Activated naive CD8-positive, alpha-beta T cell (primary cell): ENCODE data around the gene FAH.

Experiments
- H3K27ac Mint-ChIP-seq: one replicate; pipeline ENCODE4 v1.8.0; 2021; ENCODE audit warnings: mixed read lengths
- H3K27me3 Mint-ChIP-seq: one replicate; pipeline ENCODE4 v1.8.0; 2021; ENCODE audit warnings: mixed read lengths
- H3K36me3 Mint-ChIP-seq: one replicate; pipeline ENCODE4 v1.8.0; 2021; ENCODE audit warnings: mixed read lengths
- H3K4me1 Mint-ChIP-seq: one replicate; pipeline ENCODE4 v1.8.0; 2021; ENCODE audit warnings: low read depth, mixed read lengths
- H3K4me3 Mint-ChIP-seq: one replicate; pipeline ENCODE4 v1.8.0; 2021; ENCODE audit warnings: mild to moderate bottlenecking, mixed read lengths
- H3K9me3 Mint-ChIP-seq: one replicate; pipeline ENCODE4 v1.8.0; 2021; ENCODE audit warnings: low read depth, mixed read lengths

The FAH gene

DNA sequence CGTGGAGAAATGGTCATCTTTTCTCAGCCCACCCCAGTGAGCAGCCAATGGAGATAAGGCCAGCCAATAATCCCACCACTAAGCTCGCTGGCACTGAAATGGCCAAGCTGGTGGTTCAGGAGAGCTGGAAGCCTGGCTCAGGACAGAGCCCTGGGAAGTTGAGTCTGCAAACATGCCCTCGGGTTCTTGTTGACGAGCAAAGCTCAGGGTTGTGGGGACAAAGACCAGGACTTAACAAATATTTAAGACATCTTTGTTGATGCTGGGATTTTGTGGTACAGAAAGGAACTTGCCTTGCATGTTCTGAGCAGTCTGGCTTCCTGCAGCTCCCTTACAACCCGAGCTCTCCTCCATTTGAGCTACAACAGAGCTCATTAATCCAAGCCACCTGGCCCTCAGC lies 4.4 kb downstream of the FAH start:
- Mint-ChIP-seq H3K9me3 (no peaks in the 10 kb centered on the region), H3K4me3 (no peak overlapping the region), H3K36me3 (peaks cover 6% of the 10 kb centered on the region), H3K27me3 (no peaks in the 10 kb centered on the region), H3K4me1 (peaks cover 19% of the 10 kb centered on the region), H3K27ac (no peak overlapping the region)

DNA sequence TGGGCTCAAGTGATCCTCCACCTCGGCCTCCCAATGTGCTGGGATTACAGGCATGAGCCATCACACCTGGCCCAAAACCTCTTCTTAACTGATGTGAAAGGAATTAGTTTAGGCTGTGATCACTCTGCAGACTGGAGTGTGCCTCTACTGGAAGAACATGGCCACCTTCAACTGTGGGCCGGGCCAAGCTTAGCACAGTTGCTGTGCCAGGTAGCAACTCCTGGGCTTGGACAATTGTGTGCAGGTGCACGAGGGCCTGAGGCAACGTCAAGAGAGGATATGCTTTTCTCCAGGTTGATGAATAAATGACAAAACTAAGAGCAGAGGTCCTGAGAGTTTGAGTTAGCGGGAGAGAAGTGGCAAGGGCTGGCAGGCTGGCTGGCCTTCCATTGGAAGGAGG lies 6.5 kb downstream of the FAH start:
- no peak overlapping the region for H3K27ac Mint-ChIP-seq
- H3K4me3 Mint-ChIP-seq, result no peak overlapping the region

DNA sequence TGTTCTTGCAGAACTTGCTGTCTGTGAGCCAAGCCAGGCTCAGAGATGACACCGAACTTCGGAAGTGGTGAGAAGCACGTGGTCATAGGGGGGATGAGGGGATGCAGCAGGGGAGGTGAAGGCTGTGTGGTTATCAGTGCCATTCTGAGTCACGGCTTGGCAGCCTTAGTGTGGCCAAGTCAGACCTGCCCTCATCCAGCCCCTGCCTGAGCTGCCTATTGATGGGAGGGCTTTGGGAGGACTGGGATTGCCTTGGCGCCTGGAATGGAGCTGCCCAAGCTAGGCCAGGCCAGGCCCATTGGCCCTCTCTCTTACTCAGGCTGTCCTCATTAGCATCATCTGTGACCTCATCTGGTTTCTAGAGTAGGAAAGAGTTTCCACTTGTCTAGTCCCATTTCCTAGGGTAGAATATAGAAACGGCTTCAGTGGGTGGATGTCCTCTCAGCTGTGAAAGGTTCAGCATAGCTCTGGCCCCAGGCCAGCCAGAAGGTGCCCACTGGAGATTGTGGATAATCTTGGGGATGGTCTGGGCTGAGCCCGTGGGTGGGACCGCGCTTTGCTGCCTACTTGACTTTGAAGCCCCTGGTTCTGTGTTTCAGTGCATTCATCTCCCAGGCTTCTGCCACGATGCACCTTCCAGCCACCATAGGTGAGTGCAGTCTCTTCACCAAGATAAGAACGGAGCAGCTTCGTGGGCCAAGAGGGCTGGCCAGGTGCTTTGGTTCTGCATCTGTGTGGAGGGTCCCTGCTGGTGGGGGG lies 7.2 kb downstream of the FAH start:
- H3K4me1 Mint-ChIP-seq, result peaks cover 11% of the 10 kb centered on the region
- no peaks in the 10 kb centered on the region for H3K27me3 Mint-ChIP-seq
- H3K27ac Mint-ChIP-seq, result no peak overlapping the region
- no peaks in the 10 kb centered on the region for H3K9me3 Mint-ChIP-seq
- peaks cover 15% of the 10 kb centered on the region for H3K36me3 Mint-ChIP-seq
- no peak overlapping the region for H3K4me3 Mint-ChIP-seq

More for the DNA sequence above, 6.5 kb downstream of the FAH start:
- Mint-ChIP-seq H3K9me3 (no peaks in the 10 kb centered on the region), H3K27me3 (no peaks in the 10 kb centered on the region), H3K4me1 (peaks cover 14% of the 10 kb centered on the region), H3K36me3 (peaks cover 14% of the 10 kb centered on the region)

DNA sequence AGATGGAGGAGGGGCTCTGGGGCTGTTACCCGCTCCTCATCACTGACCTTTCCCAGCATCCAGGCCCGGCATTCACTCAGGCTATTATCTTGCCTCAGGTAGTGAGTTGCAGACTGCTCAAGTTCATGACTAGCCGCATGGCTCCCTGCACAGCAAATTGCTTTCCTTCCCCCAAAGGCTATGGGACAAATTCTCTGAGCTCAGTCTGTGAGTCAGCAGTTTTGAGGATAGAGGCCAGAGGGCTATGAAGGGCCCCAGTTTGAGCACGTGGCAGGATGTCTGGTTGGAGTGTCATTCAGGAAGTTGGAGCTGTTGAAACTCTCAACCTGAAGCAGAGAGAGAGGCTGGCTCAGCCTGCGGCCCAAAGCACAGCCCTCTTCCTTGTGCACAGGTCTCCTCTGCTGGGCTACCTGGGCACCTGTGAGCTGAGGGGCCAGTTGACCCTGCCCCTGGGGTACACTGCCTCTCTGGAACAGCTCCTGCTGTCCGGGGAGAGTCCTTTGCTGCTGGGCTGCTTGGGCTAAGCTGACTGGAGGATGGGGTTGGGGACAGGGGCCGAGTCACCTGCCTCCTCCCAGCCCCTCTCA lies 7.9 kb downstream of the FAH start:
- H3K4me3 Mint-ChIP-seq, result no peak overlapping the region
- H3K4me1 Mint-ChIP-seq, result peaks cover 10% of the 10 kb centered on the region
- H3K36me3 Mint-ChIP-seq, result peaks cover 15% of the 10 kb centered on the region
- H3K27ac Mint-ChIP-seq, result no peak overlapping the region
- no peaks in the 10 kb centered on the region for H3K27me3 Mint-ChIP-seq
- no peaks in the 10 kb centered on the region for H3K9me3 Mint-ChIP-seq

DNA sequence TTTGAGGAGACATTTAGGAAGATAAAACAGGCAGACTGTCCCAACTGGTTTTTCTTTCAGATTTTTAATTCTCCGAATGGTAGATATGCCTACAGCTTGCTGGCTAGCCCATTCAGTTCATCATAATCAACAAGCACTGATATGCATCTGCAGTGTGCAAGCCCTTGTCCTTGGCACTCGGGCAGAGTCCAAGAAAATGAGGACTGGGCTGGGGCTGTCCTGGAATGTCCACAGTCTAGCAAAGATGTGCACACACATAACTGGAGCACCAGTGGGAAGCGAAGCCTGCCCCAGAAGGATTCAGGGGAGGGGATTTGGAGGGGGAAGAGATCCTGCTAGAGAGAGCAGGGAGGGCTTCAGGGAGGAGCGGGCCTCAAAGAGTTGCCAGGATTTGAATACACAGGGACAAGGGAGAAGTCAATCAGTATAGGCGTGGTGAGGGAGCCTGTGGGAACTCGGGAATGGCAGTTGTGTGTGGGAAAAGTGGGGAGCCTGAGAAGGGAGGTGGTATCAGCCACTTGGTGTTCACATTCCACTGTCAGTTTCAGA lies 8.7 kb downstream of the FAH start:
- Mint-ChIP-seq H3K36me3 (peaks cover 15% of the 10 kb centered on the region), H3K4me3 (no peak overlapping the region), H3K27me3 (no peaks in the 10 kb centered on the region), H3K27ac (no peak overlapping the region), H3K9me3 (no peaks in the 10 kb centered on the region), H3K4me1 (peaks cover 10% of the 10 kb centered on the region)

DNA sequence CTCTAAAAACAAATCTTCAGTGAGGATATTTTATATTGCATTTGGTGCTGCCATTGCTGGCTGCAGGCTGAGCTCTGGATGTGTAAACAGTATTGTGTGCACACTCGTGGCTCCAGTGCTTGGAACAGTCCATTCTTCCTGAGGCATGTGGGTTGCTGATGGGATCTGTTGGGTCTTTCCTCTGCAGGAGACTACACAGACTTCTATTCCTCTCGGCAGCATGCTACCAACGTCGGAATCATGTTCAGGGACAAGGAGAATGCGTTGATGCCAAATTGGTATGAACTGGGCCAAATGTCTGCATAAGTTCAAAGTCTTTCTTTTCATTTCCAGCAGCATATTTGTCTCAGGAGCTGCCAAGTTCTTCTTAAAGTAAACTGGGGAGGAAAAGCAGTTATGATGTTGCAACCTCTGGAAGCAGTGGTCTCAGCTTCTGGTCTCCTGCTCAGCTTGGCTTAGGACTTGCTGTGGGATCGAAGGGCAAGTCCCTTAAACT lies 9.3 kb downstream of the FAH start:
- Mint-ChIP-seq H3K4me3 (no peak overlapping the region), H3K4me1 (peaks cover 10% of the 10 kb centered on the region), H3K9me3 (no peaks in the 10 kb centered on the region), H3K27me3 (no peaks in the 10 kb centered on the region), H3K27ac (no peak overlapping the region), H3K36me3 (peaks cover 15% of the 10 kb centered on the region)

DNA sequence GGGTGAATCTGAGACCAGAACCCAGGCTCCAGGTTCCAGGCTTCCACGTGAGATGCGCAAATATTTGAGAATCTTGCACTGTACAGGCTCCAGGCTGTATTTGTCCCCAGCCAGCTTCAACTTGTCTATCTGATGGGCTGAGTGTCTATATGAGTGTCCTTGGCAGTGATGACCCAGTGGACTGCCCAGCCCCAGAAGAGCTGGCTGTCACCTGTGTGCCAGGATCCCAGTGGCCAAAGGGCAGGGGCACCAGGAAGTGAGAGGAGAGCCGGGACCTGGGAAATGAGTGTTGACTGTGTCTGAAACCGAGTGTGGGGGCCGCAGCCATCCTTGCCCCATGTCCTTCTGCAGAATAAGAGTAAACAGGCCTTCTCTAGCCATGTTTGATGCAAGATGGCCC lies 10.4 kb downstream of the FAH start:
- Mint-ChIP-seq H3K36me3 (peaks cover 15% of the 10 kb centered on the region), H3K4me3 (no peak overlapping the region), H3K27me3 (no peaks in the 10 kb centered on the region), H3K27ac (no peak overlapping the region), H3K9me3 (no peaks in the 10 kb centered on the region), H3K4me1 (peaks cover 10% of the 10 kb centered on the region)

DNA sequence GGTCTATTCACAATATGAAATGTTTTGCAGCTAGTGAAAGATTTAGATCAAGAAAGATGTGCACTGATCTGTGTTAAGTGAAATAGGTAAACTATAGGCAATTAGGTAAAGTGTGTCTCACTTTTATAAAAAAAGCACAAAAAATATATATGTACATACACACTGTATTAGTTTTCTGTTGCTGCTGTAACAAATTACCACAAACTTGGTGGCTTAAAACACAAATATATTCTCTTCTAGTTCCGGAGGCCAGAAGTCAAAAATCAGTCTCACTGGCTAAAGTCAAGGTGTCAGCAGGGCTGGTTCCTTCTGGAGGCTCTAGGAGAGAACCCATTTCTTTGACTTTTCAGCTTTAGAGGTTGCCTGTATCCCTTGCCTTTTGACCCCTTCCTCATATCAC lies 11.1 kb downstream of the FAH start:
- Mint-ChIP-seq H3K9me3 (no peaks in the 10 kb centered on the region), H3K27me3 (no peaks in the 10 kb centered on the region), H3K4me1 (peaks cover 10% of the 10 kb centered on the region), H3K36me3 (peaks cover 13% of the 10 kb centered on the region), H3K27ac (no peak overlapping the region), H3K4me3 (no peak overlapping the region)

DNA sequence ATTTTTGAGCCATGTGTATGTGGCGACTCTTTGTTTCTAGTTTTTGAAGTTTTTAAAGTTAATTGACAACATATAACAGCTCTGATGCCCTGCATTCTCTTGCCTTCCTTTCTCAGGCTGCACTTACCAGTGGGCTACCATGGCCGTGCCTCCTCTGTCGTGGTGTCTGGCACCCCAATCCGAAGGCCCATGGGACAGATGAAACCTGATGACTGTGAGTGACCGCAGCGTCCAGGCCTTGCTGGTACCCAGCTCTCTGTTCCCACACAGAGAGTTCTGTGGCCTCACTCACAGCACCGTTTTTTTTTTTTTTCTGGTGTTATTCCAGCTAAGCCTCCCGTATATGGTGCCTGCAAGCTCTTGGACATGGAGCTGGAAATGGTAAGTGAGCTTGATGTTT lies 15.1 kb downstream of the FAH start:
- Mint-ChIP-seq H3K27me3 (no peaks in the 10 kb centered on the region), H3K4me3 (no peak overlapping the region), H3K36me3 (peaks cover 9% of the 10 kb centered on the region), H3K4me1 (no peaks in the 10 kb centered on the region), H3K27ac (no peak overlapping the region), H3K9me3 (no peaks in the 10 kb centered on the region)

DNA sequence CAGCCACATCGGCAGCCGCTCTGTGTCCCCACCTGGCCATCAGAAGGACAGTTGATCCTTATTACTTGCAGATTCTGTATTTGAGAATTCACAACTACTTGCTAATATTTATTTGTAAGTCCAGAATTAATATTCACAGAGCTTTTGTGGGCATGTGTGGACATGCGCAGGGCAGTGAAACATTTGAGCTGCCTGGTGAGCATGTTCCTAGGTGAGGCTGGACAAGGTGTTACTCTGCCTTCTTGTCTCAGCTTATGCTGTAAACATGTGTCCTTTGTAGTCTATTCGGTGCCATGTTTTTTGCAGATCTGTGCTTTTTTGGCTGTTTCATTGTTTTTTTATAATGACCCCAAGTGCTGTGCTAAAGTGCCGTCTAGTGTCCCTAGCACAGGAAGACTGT lies 15.6 kb downstream of the FAH start:
- no peak overlapping the region for H3K4me3 Mint-ChIP-seq
- H3K9me3 Mint-ChIP-seq, result no peaks in the 10 kb centered on the region
- H3K27ac Mint-ChIP-seq, result no peak overlapping the region
- no peaks in the 10 kb centered on the region for H3K27me3 Mint-ChIP-seq
- H3K4me1 Mint-ChIP-seq, result no peaks in the 10 kb centered on the region
- H3K36me3 Mint-ChIP-seq, result peaks cover 8% of the 10 kb centered on the region

DNA sequence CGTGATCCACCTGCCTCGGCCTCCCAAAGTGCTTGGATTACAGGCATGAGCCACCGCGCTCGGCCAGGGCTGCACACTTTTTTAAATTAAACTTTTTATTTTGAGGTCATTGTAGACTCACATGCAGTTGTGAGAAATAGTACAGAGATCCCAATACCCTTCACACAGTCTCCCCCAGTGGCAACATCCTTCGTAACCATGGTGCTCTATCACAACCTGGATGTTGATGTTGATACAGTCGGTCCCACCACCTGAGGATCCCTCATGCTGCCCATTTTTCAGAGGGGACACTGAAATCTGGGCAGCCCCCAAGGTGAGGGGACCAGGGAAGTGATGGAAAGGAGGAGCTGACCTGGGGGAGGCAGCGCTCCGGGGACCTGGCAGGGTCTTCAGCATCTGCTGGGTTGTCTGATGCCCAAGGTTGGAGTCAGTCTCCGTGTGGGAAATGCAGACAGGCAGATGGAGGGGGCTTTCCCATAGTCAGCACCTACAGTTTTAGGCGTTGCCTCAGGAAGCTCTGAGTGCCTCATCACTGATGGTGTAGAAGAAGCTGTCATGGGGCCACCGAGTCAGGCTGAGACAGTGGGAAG lies 17.1 kb downstream of the FAH start:
- Mint-ChIP-seq H3K4me1 (no peaks in the 10 kb centered on the region), H3K27ac (no peak overlapping the region), H3K9me3 (no peaks in the 10 kb centered on the region), H3K36me3 (peaks cover 2% of the 10 kb centered on the region), H3K4me3 (no peak overlapping the region), H3K27me3 (no peaks in the 10 kb centered on the region)

DNA sequence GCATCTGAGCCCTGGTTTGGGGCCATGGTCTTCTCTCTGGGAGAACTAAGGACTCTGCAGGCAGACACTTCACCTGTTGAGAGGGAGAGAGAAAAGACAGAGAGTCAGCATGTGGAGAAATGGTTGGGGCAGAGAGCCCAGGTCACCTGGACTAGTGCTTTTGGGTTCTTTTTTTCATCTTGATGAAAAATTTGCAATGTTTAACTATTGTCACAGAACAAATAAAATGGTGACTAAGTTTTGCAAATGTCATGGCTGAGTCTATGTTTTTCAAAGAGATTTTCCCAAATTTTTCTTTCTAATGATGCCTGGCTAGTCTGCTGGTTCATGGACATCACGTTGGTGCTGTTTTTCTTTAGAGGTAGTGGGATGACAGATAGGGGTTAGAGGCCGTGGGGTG lies 17.8 kb downstream of the FAH start:
- Mint-ChIP-seq H3K27ac (no peak overlapping the region), H3K9me3 (no peaks in the 10 kb centered on the region), H3K27me3 (no peaks in the 10 kb centered on the region), H3K4me3 (no peak overlapping the region), H3K36me3 (peaks cover 2% of the 10 kb centered on the region), H3K4me1 (no peaks in the 10 kb centered on the region)

DNA sequence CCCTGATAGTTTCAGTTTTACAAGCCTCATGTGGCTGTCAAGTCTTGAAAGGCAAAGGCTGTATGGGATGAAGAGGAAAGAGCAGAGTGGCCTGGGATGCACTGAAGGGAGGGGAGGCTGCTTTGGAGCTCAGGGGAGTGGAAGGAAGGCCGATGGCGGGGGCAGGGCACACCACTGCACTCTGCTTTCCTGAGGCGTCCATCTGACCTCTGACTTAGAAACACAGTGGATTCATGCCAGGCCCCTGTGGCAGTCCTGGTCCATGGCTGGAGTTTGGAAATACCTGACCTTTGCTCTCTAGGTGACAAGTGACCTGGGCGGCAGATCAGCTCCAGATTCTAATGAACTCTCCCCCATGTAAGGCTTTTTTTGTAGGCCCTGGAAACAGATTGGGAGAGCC lies 19.0 kb downstream of the FAH start:
- Mint-ChIP-seq H3K27me3 (no peaks in the 10 kb centered on the region), H3K4me3 (no peak overlapping the region), H3K4me1 (no peaks in the 10 kb centered on the region), H3K27ac (no peak overlapping the region), H3K36me3 (peaks cover 4% of the 10 kb centered on the region), H3K9me3 (no peaks in the 10 kb centered on the region)

DNA sequence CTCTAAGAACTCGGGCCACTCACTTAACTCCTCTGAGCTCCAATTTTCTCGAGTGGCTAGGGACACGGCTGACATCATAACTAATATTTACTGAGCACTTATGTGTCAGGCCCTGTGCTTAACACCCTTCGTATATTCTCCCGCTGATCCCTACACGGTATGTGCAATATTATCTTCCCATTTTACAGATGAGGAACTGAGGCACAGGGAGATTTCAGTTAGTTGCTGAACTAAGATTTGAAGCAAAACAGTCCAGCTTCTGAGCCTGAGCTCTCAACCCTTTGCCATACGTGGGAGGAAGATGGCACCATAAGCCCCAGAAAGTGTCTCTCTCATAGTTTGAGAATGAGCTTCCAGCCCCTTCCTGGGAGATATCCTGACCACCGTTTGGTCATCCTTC lies 19.6 kb downstream of the FAH start:
- Mint-ChIP-seq H3K27me3 (no peaks in the 10 kb centered on the region), H3K4me1 (no peaks in the 10 kb centered on the region), H3K9me3 (no peaks in the 10 kb centered on the region), H3K4me3 (no peak overlapping the region), H3K36me3 (peaks cover 7% of the 10 kb centered on the region), H3K27ac (no peak overlapping the region)

DNA sequence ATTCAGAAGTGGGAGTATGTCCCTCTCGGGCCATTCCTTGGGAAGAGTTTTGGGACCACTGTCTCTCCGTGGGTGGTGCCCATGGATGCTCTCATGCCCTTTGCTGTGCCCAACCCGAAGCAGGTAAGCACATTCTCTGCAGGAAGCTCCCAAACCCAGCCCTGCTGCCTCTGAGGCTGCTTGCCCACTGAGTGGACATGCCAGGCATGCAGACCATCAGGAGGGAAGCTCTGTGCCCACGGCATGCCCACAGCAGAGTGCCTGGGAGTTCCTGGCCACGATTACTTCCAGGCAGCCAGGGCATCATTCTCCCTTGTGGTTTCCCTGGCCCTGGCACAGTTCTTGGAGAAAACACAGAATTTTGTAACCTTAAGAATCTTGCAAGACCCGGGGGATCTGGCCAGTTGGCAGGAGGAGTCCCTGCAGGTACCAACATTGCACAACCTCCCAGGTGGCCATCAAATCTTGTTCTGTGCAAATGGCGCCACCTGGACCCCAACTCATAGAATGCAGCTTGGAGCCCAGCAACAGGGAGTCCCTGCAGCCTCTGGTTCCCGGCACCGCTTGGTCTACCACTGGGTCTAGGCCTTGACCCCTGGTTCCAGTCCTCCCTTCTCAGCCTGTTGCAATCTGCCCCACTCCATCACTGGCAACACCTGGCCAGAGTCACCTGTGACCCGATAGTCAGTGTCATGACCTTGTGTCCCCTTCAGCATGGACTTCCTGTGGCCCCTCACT lies 20.4 kb downstream of the FAH start:
- H3K9me3 Mint-ChIP-seq, result no peaks in the 10 kb centered on the region
- H3K4me1 Mint-ChIP-seq, result no peaks in the 10 kb centered on the region
- peaks cover 7% of the 10 kb centered on the region for H3K36me3 Mint-ChIP-seq

More for the DNA sequence above, 20.4 kb downstream of the FAH start:
- H3K27me3 Mint-ChIP-seq, result no peaks in the 10 kb centered on the region
- H3K4me3 Mint-ChIP-seq, result no peak overlapping the region
- H3K27ac Mint-ChIP-seq, result no peak overlapping the region
